Common myeloid progenitor, CD34-positive (primary cell): ENCODE data around the gene RNASEH1. TPM values are rescaled to one million over a fixed set of nuclear protein-coding genes. Genes with fewer than 3 reads are reported as not detected.

Source experiments
- CTCF ChIA-PET: fragments of 350-600 bp; sonication (Branson Sonifier 250); formaldehyde crosslinking; loops from one replicate; lab custom pipeline; 2021; ENCODE audit warnings: antibody characterized with exemption; lab: Charles Lee
- POLR2A ChIA-PET: fragments of 350-600 bp; sonication (Branson Sonifier 250); formaldehyde crosslinking; loops from one replicate; lab custom pipeline; 2021; ENCODE audit warnings: antibody characterized with exemption; lab: Charles Lee
- DNase-seq, 3 donors: peaks; one replicate each; pipeline versions ENCODE4 v3.0.0 to v3.0.0-alpha.2; 2013
- H3K27ac ChIP-seq, 2 experiments: 1 replicate in 1 of 2; 2 replicates in 1 of 2; pipeline ENCODE4 v1.7.0; 2013; ENCODE audit warnings: inconsistent platforms in 2 of 2, low read length in 2 of 2, mild to moderate bottlenecking in 2 of 2, low read depth in 1 of 2, moderate library complexity in 1 of 2; ENCODE audit not compliant: severe bottlenecking in 2 of 2, insufficient read depth in 1 of 2, poor library complexity in 1 of 2
- H3K27me3 ChIP-seq, 5 experiments: replicated peaks in 2 of 5; 1 replicate in 3 of 5; 2 replicates in 2 of 5; pipeline versions ENCODE4 v1.6.1 to v1.7.0; 2013; ENCODE audit warnings: low read length in 4 of 5, mild to moderate bottlenecking in 2 of 5, moderate library complexity in 2 of 5, inconsistent platforms in 1 of 5; ENCODE audit not compliant: insufficient read depth in 5 of 5, control insufficient read depth in 4 of 5
- H3K36me3 ChIP-seq, 4 experiments: 1 replicate in 2 of 4; 2 replicates in 2 of 4; pipeline versions ENCODE4 v1.6.1 to v1.7.0; 2013; ENCODE audit warnings: low read length in 3 of 4, control low read depth in 1 of 4, mild to moderate bottlenecking in 1 of 4; ENCODE audit not compliant: control insufficient read depth in 4 of 4, insufficient read depth in 4 of 4
- H3K4me1 ChIP-seq, 4 experiments: 1 replicate in 3 of 4; 2 replicates in 1 of 4; pipeline versions ENCODE4 v1.6.1 to v1.7.1; 2013; ENCODE audit warnings: low read length in 3 of 4, mild to moderate bottlenecking in 3 of 4, control low read depth in 1 of 4, inconsistent platforms in 1 of 4, moderate library complexity in 1 of 4; ENCODE audit not compliant: control insufficient read depth in 4 of 4, insufficient read depth in 4 of 4; ENCODE audit errors: control extremely low read depth in 1 of 4
- H3K4me3 ChIP-seq, 7 experiments: 1 replicate in 4 of 7; 2 replicates in 3 of 7; pipeline versions ENCODE4 v1.5.1 to v1.7.0; 2013; ENCODE audit warnings: mild to moderate bottlenecking in 7 of 7, low read length in 6 of 7, moderate library complexity in 6 of 7, inconsistent platforms in 2 of 7, low read depth in 2 of 7, control low read depth in 1 of 7; ENCODE audit not compliant: insufficient read depth in 4 of 7, control insufficient read depth in 1 of 7; ENCODE audit errors: extremely low read depth in 1 of 7
- H3K9me3 ChIP-seq, 5 experiments: 1 replicate in 4 of 5; 2 replicates in 1 of 5; pipeline versions ENCODE4 v1.6.1 to v1.7.1; 2013; ENCODE audit warnings: low read length in 4 of 5, mild to moderate bottlenecking in 2 of 5, inconsistent platforms in 1 of 5, low read depth in 1 of 5, moderate library complexity in 1 of 5; ENCODE audit not compliant: control insufficient read depth in 4 of 5, insufficient read depth in 2 of 5; ENCODE audit errors: control extremely low read depth in 1 of 5
- WGBS: methylation state at CpG from one replicate; pipeline ENCODE4 v1.1.5; 2013; ENCODE audit not compliant: insufficient coverage; 5-methylcytosine and 5-hydroxymethylcytosine counted together
- polyA plus RNA-seq: library from polyadenylated mRNA; unstranded; fragments of 120-200 nt; gene quantifications from one replicate; pipeline ENCODE4 v1.2.1, GENCODE V29; 2013

Gene RNASEH1, protein sequence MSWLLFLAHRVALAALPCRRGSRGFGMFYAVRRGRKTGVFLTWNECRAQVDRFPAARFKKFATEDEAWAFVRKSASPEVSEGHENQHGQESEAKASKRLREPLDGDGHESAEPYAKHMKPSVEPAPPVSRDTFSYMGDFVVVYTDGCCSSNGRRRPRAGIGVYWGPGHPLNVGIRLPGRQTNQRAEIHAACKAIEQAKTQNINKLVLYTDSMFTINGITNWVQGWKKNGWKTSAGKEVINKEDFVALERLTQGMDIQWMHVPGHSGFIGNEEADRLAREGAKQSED
- 13.4 TPM for polyA plus RNA-seq

DNA sequence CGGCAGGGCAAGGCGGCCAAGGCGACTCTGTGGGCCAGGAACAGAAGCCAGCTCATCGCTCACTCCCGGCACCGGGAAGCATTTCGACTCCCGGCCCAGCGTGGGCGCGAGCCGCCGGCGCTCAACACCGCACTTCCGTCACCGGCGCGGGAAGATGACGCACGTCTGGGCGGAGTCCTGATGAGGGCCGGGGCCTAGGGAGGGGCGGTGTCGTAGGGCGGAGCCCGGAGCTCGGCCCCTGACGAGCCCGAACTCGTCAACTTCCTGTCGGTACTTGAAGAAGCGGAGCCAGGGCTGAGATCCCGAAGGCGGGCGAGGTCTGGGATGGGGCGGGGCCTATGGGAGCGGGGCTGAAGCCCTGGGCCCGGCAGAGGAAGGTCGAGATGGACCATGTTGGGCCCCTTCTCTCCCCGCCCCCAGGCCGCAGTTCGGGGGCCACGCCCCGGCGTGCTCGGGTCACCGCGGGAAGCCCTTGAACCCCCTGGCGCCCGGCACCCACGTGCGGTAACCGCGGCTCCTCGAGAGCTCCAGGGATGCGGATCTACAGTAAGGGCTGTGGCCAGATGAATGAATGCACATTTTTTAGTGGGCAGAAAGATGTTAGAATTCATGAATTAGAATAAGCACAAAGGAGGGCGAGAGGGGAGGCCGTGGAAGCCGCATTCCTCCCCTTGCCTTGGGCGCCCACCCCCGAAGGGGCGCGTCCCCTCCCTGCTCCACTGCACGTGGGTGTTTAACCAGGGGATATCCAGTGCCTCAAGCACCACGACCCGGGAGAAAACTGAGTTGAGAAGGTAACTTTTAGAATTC is at the start of gene RNASEH1:
Gene RNASEH1 (minus strand): TSS at position 129 of the 810 bp plus-strand sequence. CDS start 73 bp downstream, at position 56.
- no peaks in the 10 kb centered on the region for H3K9me3 ChIP-seq
- CTCF ChIA-PET, result interaction anchor here (0.8 to 1.4 kb wide), 4 partner anchors 14 to 134 kb away, joined by 3 read pairs; no protein-coding TSS in a partner anchor
- H3K36me3 ChIP-seq, result peaks cover 4 to 36% (median 24%) of the 10 kb centered on the region in 4 experiments
- peak within 1 kb of the TSS; percentile 83 to 96 (median 91) for H3K4me3 ChIP-seq
- POLR2A ChIA-PET, result interaction anchor here (0.6 to 2.5 kb wide), 5 partner anchors 17 to 179 kb away, joined by 3 to 15 read pairs (median 5); partner anchors contain the start of genes RPS7 and TRAPPC12
- H3K27me3 ChIP-seq, result no peaks in the 10 kb centered on the region
- 0% methylated on average over 60 of the region's 67 CpGs for WGBS
- peaks cover 6 to 21% (median 17%) of the 10 kb centered on the region in 4 experiments for H3K4me1 ChIP-seq
- DNase-seq, result peak; percentile 98 to 99 (median 98)
- H3K27ac ChIP-seq, result peak within 1 kb of the TSS; percentile 84 to 95

DNA sequence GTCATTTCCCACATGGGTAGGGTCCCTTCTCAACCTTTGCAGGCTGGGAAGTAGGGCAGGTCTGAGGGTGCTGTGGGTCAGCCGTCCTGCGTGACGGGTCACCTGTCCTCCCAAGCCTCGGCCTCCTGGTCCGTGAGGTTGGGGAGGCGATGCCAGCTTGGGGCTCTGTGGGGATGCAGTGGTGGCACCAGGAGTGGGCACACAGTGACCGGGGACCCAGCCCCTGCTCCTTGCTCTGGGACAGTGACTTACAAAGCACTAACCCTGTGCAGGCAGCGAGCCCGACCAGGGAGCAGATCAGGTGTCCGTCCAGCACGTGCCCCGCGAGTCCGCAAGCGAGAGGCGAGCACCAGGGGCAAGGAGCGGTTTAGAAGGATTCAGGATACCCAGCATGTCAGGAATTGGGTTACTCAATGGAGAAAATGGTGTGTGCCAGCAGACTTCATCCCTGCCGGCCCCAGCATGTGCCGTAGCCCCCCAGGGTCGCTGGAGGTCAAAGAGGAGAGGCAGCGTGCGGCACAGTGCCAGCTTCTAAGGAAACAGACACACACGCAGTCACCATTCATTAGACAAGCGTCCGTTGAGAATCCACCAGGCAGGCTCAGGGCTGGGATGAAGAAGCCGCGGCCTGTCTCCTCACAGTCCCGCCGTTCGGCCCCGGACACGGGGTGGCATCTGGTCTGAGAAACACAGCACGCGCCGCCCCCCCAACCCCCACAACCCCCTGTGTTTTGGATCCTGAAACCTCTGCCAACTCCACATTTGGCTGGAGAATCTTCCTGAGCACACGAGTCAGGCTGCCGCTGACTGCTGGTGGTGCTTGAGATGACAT is 48.5 kb upstream of the RNASEH1 start:
- peaks cover 0 to 6% (median 0%) of the 10 kb centered on the region in 4 experiments for H3K4me1 ChIP-seq
- no peak overlapping the region for H3K27ac ChIP-seq
- WGBS, result 94% methylated on average over 23 of the region's 37 CpGs
- DNase-seq, result no peak
- ChIA-PET POLR2A (no interaction called here), CTCF (no interaction called here)
- no peaks in the 10 kb centered on the region for H3K9me3 ChIP-seq
- no peak overlapping the region for H3K4me3 ChIP-seq
- H3K27me3 ChIP-seq, result no peaks in the 10 kb centered on the region
- H3K36me3 ChIP-seq, result no peaks in the 10 kb centered on the region

DNA sequence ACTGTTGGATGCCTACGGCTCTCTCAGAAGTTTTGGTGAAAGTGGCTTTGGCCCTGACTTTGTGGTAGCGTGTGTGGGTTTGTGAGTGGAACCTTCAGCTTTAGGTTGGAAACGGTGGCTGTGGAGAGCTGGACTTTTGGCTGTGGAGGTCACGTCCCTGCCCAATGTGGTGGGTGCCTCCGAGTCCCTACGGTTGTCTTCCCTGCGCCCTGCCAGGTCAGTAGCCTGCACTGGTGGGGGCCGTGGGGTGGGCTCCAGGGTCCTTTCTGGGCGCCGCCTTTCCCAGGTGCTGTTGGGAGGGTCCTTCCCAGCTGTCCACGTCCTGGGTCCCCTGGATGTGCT is 47.9 kb upstream of the RNASEH1 start:
- DNase-seq, result no peak
- 97% methylated on average over 11 of the region's 11 CpGs for WGBS
- Histone ChIP-seq H3K4me3 (no peak overlapping the region), H3K27ac (no peak overlapping the region), H3K9me3 (no peaks in the 10 kb centered on the region), H3K27me3 (no peaks in the 10 kb centered on the region), H3K36me3 (no peaks in the 10 kb centered on the region), H3K4me1 (peaks cover 0 to 6% (median 0%) of the 10 kb centered on the region in 4 experiments)
- CTCF ChIA-PET, result no interaction called here
- POLR2A ChIA-PET, result no interaction called here

DNA sequence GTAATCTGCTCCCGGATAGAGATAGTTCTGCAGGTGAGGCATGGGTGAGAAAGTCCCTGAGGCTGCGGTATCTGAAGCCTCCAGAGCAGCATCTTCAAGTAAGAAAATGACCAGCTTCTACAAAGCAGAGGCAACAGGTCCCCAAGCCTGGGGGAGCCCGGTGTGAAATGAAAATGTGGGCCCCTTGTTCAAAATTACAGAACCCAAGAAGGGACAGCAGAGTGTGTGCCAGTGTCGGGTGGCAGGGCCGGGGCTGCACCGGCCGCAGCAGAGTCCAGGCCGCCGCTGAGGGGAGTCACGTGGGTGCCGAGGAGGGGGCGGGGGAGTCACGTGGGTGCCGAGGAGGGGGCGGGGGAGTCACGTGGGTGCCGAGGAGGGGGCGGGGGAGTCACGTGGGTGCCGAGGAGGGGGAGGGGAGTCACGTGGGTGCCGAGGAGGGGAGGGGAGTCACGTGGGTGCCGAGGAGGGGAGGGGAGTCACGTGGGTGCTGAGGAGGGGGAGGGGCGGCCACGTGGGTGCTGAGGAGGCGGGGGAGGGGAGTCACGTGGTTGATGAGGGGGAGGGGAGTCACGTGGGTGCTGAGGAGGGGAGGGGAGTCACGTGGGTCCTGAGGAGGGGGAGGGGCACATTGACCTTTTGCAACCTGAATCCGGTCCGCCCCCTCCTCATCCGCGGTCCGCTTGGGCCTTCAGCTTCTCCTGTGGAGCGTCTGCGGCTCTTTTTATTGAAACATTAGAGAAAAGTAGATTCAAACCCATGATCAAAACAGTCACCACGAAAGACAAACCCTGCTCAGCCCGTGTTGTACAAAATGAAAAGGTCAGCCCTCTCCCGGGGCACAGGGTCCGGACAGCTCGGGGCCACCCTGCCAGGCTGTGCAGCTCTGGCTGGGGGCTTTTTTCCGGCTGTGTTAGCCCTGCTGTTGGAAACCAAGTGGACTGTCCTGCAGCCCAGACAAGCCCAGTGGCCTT is 47.1 kb upstream of the RNASEH1 start:
- no peaks in the 10 kb centered on the region for H3K27me3 ChIP-seq
- H3K9me3 ChIP-seq, result no peaks in the 10 kb centered on the region
- ChIA-PET POLR2A (no interaction called here), CTCF (no interaction called here)
- peak in 1 of 3 donors; percentile 67 for DNase-seq
- H3K4me3 ChIP-seq, result no peak overlapping the region
- no peak overlapping the region for H3K27ac ChIP-seq
- no peaks in the 10 kb centered on the region for H3K36me3 ChIP-seq
- H3K4me1 ChIP-seq, result peaks cover 0 to 6% (median 0%) of the 10 kb centered on the region in 4 experiments
- WGBS, result 97% methylated on average over 9 of the region's 44 CpGs

DNA sequence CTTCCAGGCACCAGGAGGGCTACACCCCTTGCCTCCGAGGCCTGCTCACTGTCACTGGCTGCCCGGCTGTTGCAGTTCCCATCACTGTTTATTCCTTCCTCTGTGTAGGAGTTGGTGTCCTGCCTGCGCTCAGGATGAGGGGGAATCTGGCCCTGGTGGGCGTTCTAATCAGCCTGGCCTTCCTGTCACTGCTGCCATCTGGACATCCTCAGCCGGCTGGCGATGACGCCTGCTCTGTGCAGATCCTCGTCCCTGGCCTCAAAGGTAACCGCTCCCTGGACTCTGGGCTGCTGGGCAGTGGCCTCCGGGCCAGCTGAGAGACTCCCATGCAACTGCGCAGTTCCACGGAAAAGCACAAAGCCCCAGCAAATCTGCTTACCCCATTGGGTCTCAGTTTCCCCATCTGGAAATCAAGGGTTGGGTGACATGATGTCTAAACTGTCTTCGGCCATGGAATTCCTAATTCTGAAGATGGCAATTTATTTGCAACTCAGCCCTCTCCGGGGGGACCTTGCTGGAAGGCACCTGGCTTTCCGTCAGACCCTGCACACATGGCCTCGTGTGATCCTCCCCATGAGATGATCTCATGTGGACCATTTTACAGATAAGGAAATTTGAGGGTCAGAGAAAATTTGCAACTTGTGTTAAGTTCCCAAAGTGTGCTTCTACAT is 46.2 kb upstream of the RNASEH1 start:
- no peaks in the 10 kb centered on the region for H3K36me3 ChIP-seq
- over 99% methylated on average over 13 of the region's 16 CpGs for WGBS
- H3K27me3 ChIP-seq, result no peaks in the 10 kb centered on the region
- no peak overlapping the region for H3K27ac ChIP-seq
- peaks cover 0 to 6% (median 0%) of the 10 kb centered on the region in 4 experiments for H3K4me1 ChIP-seq
- no peaks in the 10 kb centered on the region for H3K9me3 ChIP-seq
- POLR2A ChIA-PET, result no interaction called here
- CTCF ChIA-PET, result no interaction called here
- no peak overlapping the region for H3K4me3 ChIP-seq
- DNase-seq, result no peak
